GM23338 (cell line): ENCODE measurements around the gene ELFN2. TPM values are rescaled to one million over a fixed set of nuclear protein-coding genes. Genes with fewer than 3 reads are reported as not detected.

Source experiments
- ATAC-seq: fragments of 200-7000 bp; cut with Tn5 transposase; 3 replicates; pipeline ENCODE4 v1.9.1; 2020
- DNase-seq: peaks from one replicate; pipeline ENCODE4 v3.0.0-alpha.2; 2015; ENCODE audit warnings: low spot score
- H2AFZ ChIP-seq: fragments of 200-600 bp; sonication (generic); 2 replicates; pipeline ENCODE4 v1.8.0; 2016; ENCODE audit warnings: antibody characterized with exemption, mild to moderate bottlenecking, moderate library complexity
- H3F3A ChIP-seq: fragments of 200-600 bp; sonication (generic); replicated peaks from 2 replicates; pipeline ENCODE4 v1.8.0; 2017; ENCODE audit warnings: antibody characterized with exemption, mixed run types, low read depth
- H3K27ac ChIP-seq: fragments of 200-600 bp; sonication (generic); 2 replicates; pipeline ENCODE4 v1.6.1; 2016; ENCODE audit warnings: low read depth
- H3K27me3 ChIP-seq: fragments of 200-600 bp; sonication (generic); 2 replicates; pipeline ENCODE4 v1.8.0; 2016; ENCODE audit warnings: mild to moderate bottlenecking, mixed run types, moderate library complexity; ENCODE audit not compliant: insufficient read depth
- H3K36me3 ChIP-seq: fragments of 200-600 bp; sonication (generic); 2 replicates; pipeline ENCODE4 v1.8.0; 2016; ENCODE audit warnings: mild to moderate bottlenecking; ENCODE audit not compliant: insufficient read depth
- H3K4me1 ChIP-seq: fragments of 200-600 bp; sonication (generic); 2 replicates; pipeline ENCODE4 v1.8.0; 2016; ENCODE audit warnings: mild to moderate bottlenecking, moderate library complexity; ENCODE audit not compliant: insufficient read depth
- H3K4me2 ChIP-seq: fragments of 200-600 bp; sonication (generic); 2 replicates; pipeline ENCODE4 v1.7.1; 2017; ENCODE audit warnings: mixed run types
- H3K4me3 ChIP-seq: fragments of 200-600 bp; sonication (generic); 2 replicates; pipeline ENCODE4 v1.6.1; 2016; ENCODE audit warnings: mixed run types
- H3K79me2 ChIP-seq: fragments of 200-600 bp; sonication (generic); replicated peaks from 2 replicates; pipeline ENCODE4 v1.8.0; 2017; ENCODE audit warnings: mild to moderate bottlenecking; ENCODE audit not compliant: insufficient read depth
- H3K9me2 ChIP-seq: fragments of 200-600 bp; sonication (generic); 2 replicates; pipeline ENCODE4 v1.8.0; 2017; ENCODE audit not compliant: insufficient read depth
- H4K20me1 ChIP-seq: fragments of 200-600 bp; sonication (generic); replicated peaks from 2 replicates; pipeline ENCODE4 v1.8.0; 2017; ENCODE audit warnings: mild to moderate bottlenecking; ENCODE audit not compliant: insufficient read depth
- H3K27ac Mint-ChIP-seq: 2 replicates; pipeline ENCODE4 v1.8.0; 2020; ENCODE audit warnings: inconsistent platforms, mild to moderate bottlenecking, moderate library complexity, mixed read lengths
- H3K27me3 Mint-ChIP-seq: 3 replicates; pipeline ENCODE4 v1.8.0; 2022; ENCODE audit warnings: low read depth, mild to moderate bottlenecking, moderate library complexity, mixed read lengths, inconsistent platforms; ENCODE audit not compliant: insufficient read depth, poor library complexity
- H3K36me3 Mint-ChIP-seq: 3 replicates; pipeline ENCODE4 v1.8.0; 2021; ENCODE audit warnings: low read depth, mild to moderate bottlenecking, inconsistent platforms, moderate library complexity, mixed read lengths
- H3K4me1 Mint-ChIP-seq: 3 replicates; pipeline ENCODE4 v1.8.0; 2020; ENCODE audit warnings: mild to moderate bottlenecking, inconsistent platforms, mixed read lengths
- H3K4me3 Mint-ChIP-seq: 3 replicates; pipeline ENCODE4 v1.8.0; 2021; ENCODE audit warnings: moderate library complexity, mild to moderate bottlenecking, inconsistent platforms, mixed read lengths
- H3K9me3 Mint-ChIP-seq: 3 replicates; pipeline ENCODE4 v1.8.0; 2020; ENCODE audit warnings: moderate library complexity, mild to moderate bottlenecking, inconsistent platforms, mixed read lengths
- CREB1 ChIP-seq: fragments of 250-450 bp; sonication (Bioruptor Pico); IDR thresholded peaks from 2 replicates; pipeline ENCODE4 v1.5.0; 2020; ENCODE audit warnings: low read depth, mild to moderate bottlenecking, moderate library complexity
- EZH2 ChIP-seq: fragments of 200-600 bp; sonication (generic); IDR thresholded peaks from one replicate; pipeline ENCODE4 v1.8.0; 2017; ENCODE audit warnings: antibody characterized with exemption, mild to moderate bottlenecking, low read depth; ENCODE audit not compliant: unreplicated experiment
- EZH2phosphoT487 ChIP-seq: fragments of 200-600 bp; sonication (generic); IDR thresholded peaks from one replicate; pipeline ENCODE4 v1.8.1; 2018; ENCODE audit warnings: antibody characterized with exemption; ENCODE audit not compliant: unreplicated experiment
- JUNB ChIP-seq: IDR thresholded peaks from one replicate; pipeline ENCODE4 v1.6.1; 2016; ENCODE audit warnings: antibody characterized with exemption; ENCODE audit not compliant: unreplicated experiment
- NANOG ChIP-seq: IDR thresholded peaks from 2 replicates; pipeline ENCODE4 v1.6.1; 2016; ENCODE audit warnings: antibody characterized with exemption, borderline replicate concordance
- POLR2AphosphoS5 ChIP-seq: IDR thresholded peaks from 2 replicates; pipeline ENCODE4 v1.6.1; 2016; ENCODE audit warnings: antibody characterized with exemption, low read depth
- STAT1 ChIP-seq: IDR thresholded peaks from one replicate; pipeline ENCODE4 v1.6.1; 2016; ENCODE audit warnings: antibody characterized with exemption; ENCODE audit not compliant: unreplicated experiment
- ZNF114 ChIP-seq: fragments of 250-450 bp; sonication (Bioruptor Pico); IDR thresholded peaks from 2 replicates; pipeline ENCODE4 v1.5.0; 2020; ENCODE audit warnings: mild to moderate bottlenecking, moderate library complexity
- ZNF331 ChIP-seq: fragments of 250-450 bp; sonication (Bioruptor Pico); IDR thresholded peaks from 2 replicates; pipeline ENCODE4 v1.5.0; 2020; ENCODE audit warnings: low read depth, mild to moderate bottlenecking, moderate library complexity
- polyA plus RNA-seq: library from polyadenylated mRNA; unstranded; fragments of >200 nt; fragmentation: Nextera tagmentation; extraction: Ambion mirVana; gene quantifications from 2 replicates; pipeline ENCODE4 v1.2.1, GENCODE V29; 2016
- total RNA-seq: library from RNA; depleted of rRNA; stranded (reverse); fragments of >200 nt; shearing (Covaris generic); gene quantifications from 2 replicates; pipeline ENCODE4 v1.2.3, GENCODE V29; 2014
- TF ChIP-seq, protein P1 (sequence below): IDR thresholded peaks from one replicate; pipeline ENCODE4 v1.6.1; 2018; ENCODE audit warnings: antibody characterized with exemption; ENCODE audit not compliant: unreplicated experiment
- TF ChIP-seq, protein P2 (sequence below): fragments of 250-450 bp; sonication (Bioruptor Pico); IDR thresholded peaks from 2 replicates; pipeline ENCODE4 v1.5.0; 2020; ENCODE audit warnings: mild to moderate bottlenecking, moderate library complexity
- TF ChIP-seq, protein P3 (sequence below), 2 experiments: fragments of 200-600 bp in 1 of 2; sonication (generic) in 1 of 2; conservative IDR thresholded peaks; 2 replicates each; pipeline versions ENCODE4 v1.5.1 to v1.6.1; 2016 to 2017; ENCODE audit warnings: antibody characterized with exemption in 2 of 2, low read depth in 2 of 2, mild to moderate bottlenecking in 2 of 2, moderate library complexity in 1 of 2
- TF ChIP-seq, protein P4 (sequence below): IDR thresholded peaks from 2 replicates; pipeline ENCODE4 v1.6.1; 2016; ENCODE audit warnings: antibody characterized with exemption

ELFN2 gene
- total and polyA plus RNA-seq, 2 experiments from 2014 or later, result 0.18 to 0.35 TPM

DNA sequence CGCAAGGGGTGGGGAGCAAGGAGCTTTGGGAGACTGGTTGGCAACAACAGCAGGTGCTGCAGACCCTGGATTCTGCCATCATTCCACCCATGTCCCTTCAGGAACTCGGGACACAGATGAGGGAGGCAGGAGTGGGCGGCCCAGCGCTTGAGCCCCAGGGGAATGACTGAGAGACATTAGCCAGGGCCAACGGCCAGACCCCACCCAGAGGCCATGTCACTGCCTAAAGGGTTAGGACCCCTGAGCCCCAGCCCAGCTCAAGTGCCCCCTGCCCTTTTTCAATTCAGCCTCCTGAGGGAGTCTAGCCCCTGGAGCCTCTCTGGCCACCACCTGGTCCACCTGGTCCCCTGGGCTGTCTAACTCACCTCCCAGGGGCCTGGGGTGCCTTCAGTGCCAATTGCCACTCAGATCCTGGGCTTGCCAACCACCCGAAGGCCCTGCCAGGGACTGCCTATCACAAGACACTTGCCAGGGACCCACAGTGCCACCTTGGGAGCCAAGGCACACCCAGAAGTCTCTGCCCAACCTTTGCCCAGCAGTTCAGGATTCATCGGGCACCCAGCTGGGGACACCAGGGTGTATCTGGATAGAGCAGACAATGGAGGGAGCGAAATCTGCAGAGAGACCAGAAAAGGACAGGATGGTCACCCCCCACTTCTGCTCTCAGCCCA, 42.3 kb upstream of the ELFN2 start:
- ATAC-seq, result no peak
- H3K27me3 Mint-ChIP-seq, result peaks cover 13% of the 10 kb centered on the region
- Histone ChIP-seq H3F3A (no peaks in the 10 kb centered on the region), H3K4me3 (no peak overlapping the region), H3K36me3 (no peaks in the 10 kb centered on the region), H3K27ac (no peak overlapping the region), H3K79me2 (no peaks in the 10 kb centered on the region), H4K20me1 (no peaks in the 10 kb centered on the region), H3K4me2 (no peak overlapping the region), H3K9me2 (no peaks in the 10 kb centered on the region), H3K4me1 (no peaks in the 10 kb centered on the region), H2AFZ (no peak overlapping the region), H3K27me3 (no peaks in the 10 kb centered on the region)
- DNase-seq, result no peak
- H3K27ac Mint-ChIP-seq, result no peak overlapping the region
- no peak overlapping the region for H3K4me3 Mint-ChIP-seq
- no peaks in the 10 kb centered on the region; the same call in 2 of the 3 replicates for H3K4me1 Mint-ChIP-seq
- no peaks in the 10 kb centered on the region for H3K36me3 Mint-ChIP-seq
- no peak for TF ChIP-seq NANOG
- no peak for TF ChIP-seq POLR2AphosphoS5
- TF ChIP-seq, protein P1, sequence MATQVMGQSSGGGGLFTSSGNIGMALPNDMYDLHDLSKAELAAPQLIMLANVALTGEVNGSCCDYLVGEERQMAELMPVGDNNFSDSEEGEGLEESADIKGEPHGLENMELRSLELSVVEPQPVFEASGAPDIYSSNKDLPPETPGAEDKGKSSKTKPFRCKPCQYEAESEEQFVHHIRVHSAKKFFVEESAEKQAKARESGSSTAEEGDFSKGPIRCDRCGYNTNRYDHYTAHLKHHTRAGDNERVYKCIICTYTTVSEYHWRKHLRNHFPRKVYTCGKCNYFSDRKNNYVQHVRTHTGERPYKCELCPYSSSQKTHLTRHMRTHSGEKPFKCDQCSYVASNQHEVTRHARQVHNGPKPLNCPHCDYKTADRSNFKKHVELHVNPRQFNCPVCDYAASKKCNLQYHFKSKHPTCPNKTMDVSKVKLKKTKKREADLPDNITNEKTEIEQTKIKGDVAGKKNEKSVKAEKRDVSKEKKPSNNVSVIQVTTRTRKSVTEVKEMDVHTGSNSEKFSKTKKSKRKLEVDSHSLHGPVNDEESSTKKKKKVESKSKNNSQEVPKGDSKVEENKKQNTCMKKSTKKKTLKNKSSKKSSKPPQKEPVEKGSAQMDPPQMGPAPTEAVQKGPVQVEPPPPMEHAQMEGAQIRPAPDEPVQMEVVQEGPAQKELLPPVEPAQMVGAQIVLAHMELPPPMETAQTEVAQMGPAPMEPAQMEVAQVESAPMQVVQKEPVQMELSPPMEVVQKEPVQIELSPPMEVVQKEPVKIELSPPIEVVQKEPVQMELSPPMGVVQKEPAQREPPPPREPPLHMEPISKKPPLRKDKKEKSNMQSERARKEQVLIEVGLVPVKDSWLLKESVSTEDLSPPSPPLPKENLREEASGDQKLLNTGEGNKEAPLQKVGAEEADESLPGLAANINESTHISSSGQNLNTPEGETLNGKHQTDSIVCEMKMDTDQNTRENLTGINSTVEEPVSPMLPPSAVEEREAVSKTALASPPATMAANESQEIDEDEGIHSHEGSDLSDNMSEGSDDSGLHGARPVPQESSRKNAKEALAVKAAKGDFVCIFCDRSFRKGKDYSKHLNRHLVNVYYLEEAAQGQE, result no peak
- no peak for TF ChIP-seq STAT1
- TF ChIP-seq, protein P2, sequence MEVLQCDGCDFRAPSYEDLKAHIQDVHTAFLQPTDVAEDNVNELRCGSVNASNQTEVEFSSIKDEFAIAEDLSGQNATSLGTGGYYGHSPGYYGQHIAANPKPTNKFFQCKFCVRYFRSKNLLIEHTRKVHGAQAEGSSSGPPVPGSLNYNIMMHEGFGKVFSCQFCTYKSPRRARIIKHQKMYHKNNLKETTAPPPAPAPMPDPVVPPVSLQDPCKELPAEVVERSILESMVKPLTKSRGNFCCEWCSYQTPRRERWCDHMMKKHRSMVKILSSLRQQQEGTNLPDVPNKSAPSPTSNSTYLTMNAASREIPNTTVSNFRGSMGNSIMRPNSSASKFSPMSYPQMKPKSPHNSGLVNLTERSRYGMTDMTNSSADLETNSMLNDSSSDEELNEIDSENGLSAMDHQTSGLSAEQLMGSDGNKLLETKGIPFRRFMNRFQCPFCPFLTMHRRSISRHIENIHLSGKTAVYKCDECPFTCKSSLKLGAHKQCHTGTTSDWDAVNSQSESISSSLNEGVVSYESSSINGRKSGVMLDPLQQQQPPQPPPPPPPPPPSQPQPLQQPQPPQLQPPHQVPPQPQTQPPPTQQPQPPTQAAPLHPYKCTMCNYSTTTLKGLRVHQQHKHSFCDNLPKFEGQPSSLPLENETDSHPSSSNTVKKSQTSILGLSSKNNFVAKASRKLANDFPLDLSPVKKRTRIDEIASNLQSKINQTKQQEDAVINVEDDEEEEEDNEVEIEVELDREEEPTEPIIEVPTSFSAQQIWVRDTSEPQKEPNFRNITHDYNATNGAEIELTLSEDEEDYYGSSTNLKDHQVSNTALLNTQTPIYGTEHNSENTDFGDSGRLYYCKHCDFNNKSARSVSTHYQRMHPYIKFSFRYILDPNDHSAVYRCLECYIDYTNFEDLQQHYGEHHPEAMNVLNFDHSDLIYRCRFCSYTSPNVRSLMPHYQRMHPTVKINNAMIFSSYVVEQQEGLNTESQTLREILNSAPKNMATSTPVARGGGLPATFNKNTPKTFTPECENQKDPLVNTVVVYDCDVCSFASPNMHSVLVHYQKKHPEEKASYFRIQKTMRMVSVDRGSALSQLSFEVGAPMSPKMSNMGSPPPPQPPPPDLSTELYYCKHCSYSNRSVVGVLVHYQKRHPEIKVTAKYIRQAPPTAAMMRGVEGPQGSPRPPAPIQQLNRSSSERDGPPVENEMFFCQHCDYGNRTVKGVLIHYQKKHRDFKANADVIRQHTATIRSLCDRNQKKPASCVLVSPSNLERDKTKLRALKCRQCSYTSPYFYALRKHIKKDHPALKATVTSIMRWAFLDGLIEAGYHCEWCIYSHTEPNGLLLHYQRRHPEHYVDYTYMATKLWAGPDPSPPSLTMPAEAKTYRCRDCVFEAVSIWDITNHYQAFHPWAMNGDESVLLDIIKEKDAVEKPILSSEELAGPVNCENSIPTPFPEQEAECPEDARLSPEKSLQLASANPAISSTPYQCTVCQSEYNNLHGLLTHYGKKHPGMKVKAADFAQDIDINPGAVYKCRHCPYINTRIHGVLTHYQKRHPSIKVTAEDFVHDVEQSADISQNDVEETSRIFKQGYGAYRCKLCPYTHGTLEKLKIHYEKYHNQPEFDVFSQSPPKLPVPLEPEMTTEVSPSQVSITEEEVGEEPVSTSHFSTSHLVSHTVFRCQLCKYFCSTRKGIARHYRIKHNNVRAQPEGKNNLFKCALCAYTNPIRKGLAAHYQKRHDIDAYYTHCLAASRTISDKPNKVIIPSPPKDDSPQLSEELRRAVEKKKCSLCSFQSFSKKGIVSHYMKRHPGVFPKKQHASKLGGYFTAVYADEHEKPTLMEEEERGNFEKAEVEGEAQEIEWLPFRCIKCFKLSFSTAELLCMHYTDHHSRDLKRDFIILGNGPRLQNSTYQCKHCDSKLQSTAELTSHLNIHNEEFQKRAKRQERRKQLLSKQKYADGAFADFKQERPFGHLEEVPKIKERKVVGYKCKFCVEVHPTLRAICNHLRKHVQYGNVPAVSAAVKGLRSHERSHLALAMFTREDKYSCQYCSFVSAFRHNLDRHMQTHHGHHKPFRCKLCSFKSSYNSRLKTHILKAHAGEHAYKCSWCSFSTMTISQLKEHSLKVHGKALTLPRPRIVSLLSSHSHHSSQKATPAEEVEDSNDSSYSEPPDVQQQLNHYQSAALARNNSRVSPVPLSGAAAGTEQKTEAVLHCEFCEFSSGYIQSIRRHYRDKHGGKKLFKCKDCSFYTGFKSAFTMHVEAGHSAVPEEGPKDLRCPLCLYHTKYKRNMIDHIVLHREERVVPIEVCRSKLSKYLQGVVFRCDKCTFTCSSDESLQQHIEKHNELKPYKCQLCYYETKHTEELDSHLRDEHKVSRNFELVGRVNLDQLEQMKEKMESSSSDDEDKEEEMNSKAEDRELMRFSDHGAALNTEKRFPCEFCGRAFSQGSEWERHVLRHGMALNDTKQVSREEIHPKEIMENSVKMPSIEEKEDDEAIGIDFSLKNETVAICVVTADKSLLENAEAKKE, result no peak
- TF ChIP-seq ZNF114 (CRISPR knock-in tag), result no peak
- TF ChIP-seq, protein P3, sequence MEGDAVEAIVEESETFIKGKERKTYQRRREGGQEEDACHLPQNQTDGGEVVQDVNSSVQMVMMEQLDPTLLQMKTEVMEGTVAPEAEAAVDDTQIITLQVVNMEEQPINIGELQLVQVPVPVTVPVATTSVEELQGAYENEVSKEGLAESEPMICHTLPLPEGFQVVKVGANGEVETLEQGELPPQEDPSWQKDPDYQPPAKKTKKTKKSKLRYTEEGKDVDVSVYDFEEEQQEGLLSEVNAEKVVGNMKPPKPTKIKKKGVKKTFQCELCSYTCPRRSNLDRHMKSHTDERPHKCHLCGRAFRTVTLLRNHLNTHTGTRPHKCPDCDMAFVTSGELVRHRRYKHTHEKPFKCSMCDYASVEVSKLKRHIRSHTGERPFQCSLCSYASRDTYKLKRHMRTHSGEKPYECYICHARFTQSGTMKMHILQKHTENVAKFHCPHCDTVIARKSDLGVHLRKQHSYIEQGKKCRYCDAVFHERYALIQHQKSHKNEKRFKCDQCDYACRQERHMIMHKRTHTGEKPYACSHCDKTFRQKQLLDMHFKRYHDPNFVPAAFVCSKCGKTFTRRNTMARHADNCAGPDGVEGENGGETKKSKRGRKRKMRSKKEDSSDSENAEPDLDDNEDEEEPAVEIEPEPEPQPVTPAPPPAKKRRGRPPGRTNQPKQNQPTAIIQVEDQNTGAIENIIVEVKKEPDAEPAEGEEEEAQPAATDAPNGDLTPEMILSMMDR (conservative IDR thresholded peaks at IDR 0.05; ENCODE audit: low read depth in 2 of 2), result no peak
- TF ChIP-seq JUNB, result no peak
- no peak for TF ChIP-seq EZH2
- TF ChIP-seq EZH2phosphoT487, result no peak
- TF ChIP-seq, protein P4, sequence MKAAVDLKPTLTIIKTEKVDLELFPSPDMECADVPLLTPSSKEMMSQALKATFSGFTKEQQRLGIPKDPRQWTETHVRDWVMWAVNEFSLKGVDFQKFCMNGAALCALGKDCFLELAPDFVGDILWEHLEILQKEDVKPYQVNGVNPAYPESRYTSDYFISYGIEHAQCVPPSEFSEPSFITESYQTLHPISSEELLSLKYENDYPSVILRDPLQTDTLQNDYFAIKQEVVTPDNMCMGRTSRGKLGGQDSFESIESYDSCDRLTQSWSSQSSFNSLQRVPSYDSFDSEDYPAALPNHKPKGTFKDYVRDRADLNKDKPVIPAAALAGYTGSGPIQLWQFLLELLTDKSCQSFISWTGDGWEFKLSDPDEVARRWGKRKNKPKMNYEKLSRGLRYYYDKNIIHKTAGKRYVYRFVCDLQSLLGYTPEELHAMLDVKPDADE, result no peak
- no peak for TF ChIP-seq ZNF331 (CRISPR knock-in tag)
- no peak for TF ChIP-seq CREB1 (CRISPR knock-in tag)
- no peaks in the 10 kb centered on the region for H3K9me3 Mint-ChIP-seq
